Transverse colon (tissue), 4 donors: Measurements from ENCODE around the gene SLC22A6. TPM values are rescaled to one million over a fixed set of nuclear protein-coding genes. Genes with fewer than 3 reads are reported as not detected.

Source experiments
- DNase-seq: peaks from one replicate; pipeline ENCODE4 v3.0.0-alpha.2; 2019
- H3K27ac ChIP-seq, 4 donors: fragments of 200-600 bp; sonication (generic); 2 replicates each; pipeline ENCODE4 v1.5.1; 2016 to 2018; ENCODE audit warnings: inconsistent platforms in 4 of 4
- H3K27me3 ChIP-seq: fragments of 200-600 bp; sonication (generic); 2 replicates; pipeline ENCODE4 v1.5.1; 2017; ENCODE audit warnings: inconsistent platforms
- H3K36me3 ChIP-seq, 4 donors: fragments of 200-600 bp; sonication (generic); 2 replicates each; pipeline ENCODE4 v1.5.1; 2017 to 2019; ENCODE audit warnings: inconsistent platforms in 4 of 4
- H3K4me1 ChIP-seq, 4 donors: fragments of 200-600 bp; sonication (generic); 2 replicates each; pipeline ENCODE4 v1.5.1; 2017 to 2020; ENCODE audit warnings: inconsistent platforms in 4 of 4
- H3K4me3 ChIP-seq, 4 donors: fragments of 200-600 bp; sonication (generic); 1 replicate in 1 of 4; 2 replicates in 3 of 4; pipeline versions ENCODE4 v1.5.1 to v1.6.1; 2017 to 2019; ENCODE audit warnings: inconsistent platforms in 4 of 4
- H3K9me3 ChIP-seq, 2 donors: fragments of 200-600 bp; sonication (generic); 2 replicates each; pipeline ENCODE4 v1.5.1; 2017 to 2019; ENCODE audit warnings: inconsistent platforms in 2 of 2
- EP300 ChIP-seq: sonication (generic); formaldehyde crosslinking; IDR thresholded peaks from one replicate; pipeline ENCODE4 v1.6.1; 2017; ENCODE audit warnings: antibody characterized with exemption, low read depth
- POLR2A ChIP-seq: fragments of 450-650 bp; IDR thresholded peaks from one replicate; pipeline ENCODE4 v1.6.1; 2016; ENCODE audit warnings: antibody characterized with exemption, mild to moderate bottlenecking, moderate library complexity
- POLR2AphosphoS5 ChIP-seq, 3 donors: sonication (generic); formaldehyde crosslinking; IDR thresholded peaks; one replicate each; pipeline ENCODE4 v1.6.1; 2016; ENCODE audit warnings: antibody characterized with exemption in 3 of 3
- WGBS, 2 donors: methylation state at CpG; one replicate each; pipeline ENCODE4 v1.1.5; 2018; ENCODE audit warnings: low coverage in 1 of 2; 5-methylcytosine and 5-hydroxymethylcytosine counted together
- in situ Hi-C, 4 donors: fragments of 200-750 bp; cut with MboI; loops; one replicate each; pipeline versions ENCODE4 v1.15.0 to v1.15.1; 2017; ENCODE audit warnings: low sequenced_read_pairs in 3 of 4, low pct_ligation_motif_present in 1 of 4, low pct_unique_long_range_greater_than_20kb in 1 of 4
- intact Hi-C: fragments of 100-400 bp; cut with DNase I; formaldehyde crosslinking; loops from one replicate; pipeline ENCODE4 v1.15.1; 2023; ENCODE audit warnings: low total_unique reads
- total RNA-seq, 4 donors: library from RNA; depleted of rRNA; stranded (reverse); fragments of >200 nt; gene quantifications; one replicate each; pipeline ENCODE4 v1.1.0, GENCODE V29; 2016
- TF ChIP-seq, protein P1 (sequence below), 5 experiments: fragments of 200-600 bp in 3 of 5; fragments of 450-650 bp in 2 of 5; sonication (generic) in 3 of 5; IDR thresholded peaks; 1 replicate in 2 of 5; 2 replicates in 3 of 5; pipeline ENCODE4 v1.5.1; 2016 to 2017; ENCODE audit warnings: antibody characterized with exemption in 5 of 5, inconsistent platforms in 3 of 5, mild to moderate bottlenecking in 2 of 5, moderate library complexity in 1 of 5

Gene SLC22A6
- total RNA-seq, 4 donors from 2014 or later = not detected

DNA sequence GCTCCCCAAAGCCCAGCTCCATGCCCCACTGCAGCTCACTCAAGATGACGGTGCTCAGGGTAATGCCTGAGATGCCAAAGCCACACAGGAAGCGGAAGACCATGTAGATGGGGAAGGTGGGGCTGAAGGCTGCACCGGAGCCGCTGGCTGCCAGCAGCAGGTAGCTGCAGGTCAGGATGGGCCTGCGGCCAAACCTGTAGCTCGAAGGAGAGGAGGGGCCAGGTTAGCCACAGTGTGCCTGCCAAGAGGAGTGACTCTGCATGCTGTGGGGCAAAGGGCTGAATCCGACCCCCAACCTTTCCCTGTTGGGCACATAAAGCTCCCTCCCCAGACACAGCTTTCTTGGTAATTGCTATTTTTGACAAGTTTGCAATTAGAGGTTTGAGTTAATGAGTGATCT is 14.9 kb upstream of the SLC22A6 start:
- H3K27ac ChIP-seq = no peak overlapping the region
- H3K27me3 ChIP-seq = no peaks in the 10 kb centered on the region
- intact Hi-C loops (no loop called here), in situ Hi-C loops (loop anchor here in 1 of 4 donors (10.0 kb wide), 1 partner anchor 85 kb away; no protein-coding TSS in a partner anchor)
- H3K4me1 ChIP-seq = no peaks in the 10 kb centered on the region
- no peaks in the 10 kb centered on the region for H3K9me3 ChIP-seq
- WGBS, 2 donors = 54% methylated on average over 6 of the region's 7 CpGs; no CpG with 5 or more reads in 1 of the 2 donors
- no peak for DNase-seq
- no peaks in the 10 kb centered on the region for H3K36me3 ChIP-seq
- TF ChIP-seq POLR2AphosphoS5 (IDR thresholded peaks at IDR 0.05) (no peak), EP300 (no peak), POLR2A (no peak)
- TF ChIP-seq, protein P1, sequence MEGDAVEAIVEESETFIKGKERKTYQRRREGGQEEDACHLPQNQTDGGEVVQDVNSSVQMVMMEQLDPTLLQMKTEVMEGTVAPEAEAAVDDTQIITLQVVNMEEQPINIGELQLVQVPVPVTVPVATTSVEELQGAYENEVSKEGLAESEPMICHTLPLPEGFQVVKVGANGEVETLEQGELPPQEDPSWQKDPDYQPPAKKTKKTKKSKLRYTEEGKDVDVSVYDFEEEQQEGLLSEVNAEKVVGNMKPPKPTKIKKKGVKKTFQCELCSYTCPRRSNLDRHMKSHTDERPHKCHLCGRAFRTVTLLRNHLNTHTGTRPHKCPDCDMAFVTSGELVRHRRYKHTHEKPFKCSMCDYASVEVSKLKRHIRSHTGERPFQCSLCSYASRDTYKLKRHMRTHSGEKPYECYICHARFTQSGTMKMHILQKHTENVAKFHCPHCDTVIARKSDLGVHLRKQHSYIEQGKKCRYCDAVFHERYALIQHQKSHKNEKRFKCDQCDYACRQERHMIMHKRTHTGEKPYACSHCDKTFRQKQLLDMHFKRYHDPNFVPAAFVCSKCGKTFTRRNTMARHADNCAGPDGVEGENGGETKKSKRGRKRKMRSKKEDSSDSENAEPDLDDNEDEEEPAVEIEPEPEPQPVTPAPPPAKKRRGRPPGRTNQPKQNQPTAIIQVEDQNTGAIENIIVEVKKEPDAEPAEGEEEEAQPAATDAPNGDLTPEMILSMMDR (IDR thresholded peaks at IDR 0.05) = no peak
- H3K4me3 ChIP-seq = no peak overlapping the region

DNA sequence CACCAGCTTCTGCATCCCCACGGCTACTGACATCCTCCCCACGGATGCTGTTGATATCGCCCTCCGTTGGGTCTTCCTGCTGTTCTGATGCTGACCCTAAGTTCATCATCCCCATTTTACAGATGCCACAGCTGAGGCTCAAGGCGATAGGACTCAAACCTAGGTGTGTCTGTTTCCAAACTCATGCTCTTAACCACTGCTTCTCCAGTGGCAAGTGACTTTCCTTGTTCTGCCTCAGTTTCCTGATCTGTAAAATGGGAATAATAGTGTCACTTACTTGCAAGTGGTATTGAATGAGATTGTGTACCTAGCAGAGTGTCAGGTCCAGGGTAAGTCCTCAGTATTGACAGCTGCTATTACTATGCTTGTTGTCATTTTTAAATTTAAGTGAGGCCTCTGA is 14.4 kb upstream of the SLC22A6 start:
- no peak for DNase-seq
- no peaks in the 10 kb centered on the region for H3K27me3 ChIP-seq
- no peak for TF ChIP-seq EP300
- TF ChIP-seq POLR2A = no peak
- TF ChIP-seq POLR2AphosphoS5 (IDR thresholded peaks at IDR 0.05) = no peak
- TF ChIP-seq, protein P1 (IDR thresholded peaks at IDR 0.05) = no peak
- no peaks in the 10 kb centered on the region for H3K4me1 ChIP-seq
- 95 to 96% methylated on average over 4 to 5 of the region's 5 CpGs for WGBS, 2 donors
- H3K4me3 ChIP-seq = no peak overlapping the region
- no peaks in the 10 kb centered on the region for H3K36me3 ChIP-seq
- intact Hi-C loops (no loop called here), in situ Hi-C loops (no loop called here)
- no peaks in the 10 kb centered on the region for H3K9me3 ChIP-seq
- no peak overlapping the region for H3K27ac ChIP-seq

DNA sequence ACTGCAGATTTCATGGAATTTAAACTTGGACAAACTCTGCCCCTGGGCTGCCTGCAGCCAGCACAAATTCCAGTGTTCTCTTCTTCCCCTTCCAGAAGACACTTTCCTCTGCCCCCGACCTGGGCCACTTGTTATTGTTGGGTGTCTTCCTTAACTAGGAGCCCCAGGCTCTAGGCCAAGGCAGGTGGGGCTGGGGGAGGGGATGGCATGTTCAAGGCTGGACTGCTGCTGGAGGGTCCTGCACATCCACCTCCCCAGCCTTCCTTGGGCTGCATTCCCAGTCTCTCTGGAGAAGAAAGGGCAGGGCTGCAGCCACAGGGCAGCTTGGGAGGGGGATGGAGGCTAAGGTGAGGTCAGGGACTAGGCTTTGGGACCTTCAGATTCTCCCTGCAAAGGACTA is 11.5 kb upstream of the SLC22A6 start:
- H3K27ac ChIP-seq = no peak overlapping the region
- TF ChIP-seq, protein P1 (IDR thresholded peaks at IDR 0.05) = no peak
- TF ChIP-seq POLR2A (no peak), POLR2AphosphoS5 (IDR thresholded peaks at IDR 0.05) (no peak), EP300 (no peak)
- H3K36me3 ChIP-seq = no peaks in the 10 kb centered on the region
- intact Hi-C loops = no loop called here
- no peaks in the 10 kb centered on the region for H3K4me1 ChIP-seq
- no peak overlapping the region for H3K4me3 ChIP-seq
- in situ Hi-C loops = no loop called here
- no peak for DNase-seq
- WGBS, 2 donors = 44% methylated on average over 1 of the region's 1 CpG; no CpG with 5 or more reads in 1 of the 2 donors
- H3K9me3 ChIP-seq = no peaks in the 10 kb centered on the region
- H3K27me3 ChIP-seq = no peaks in the 10 kb centered on the region

GRCh38 chr11:62994775-62995174 is 10.0 kb upstream of the SLC22A6 start:
- H3K27ac ChIP-seq = no peak overlapping the region
- 60 to 69% methylated on average over 2 to 4 of the region's 4 CpGs for WGBS, 2 donors
- intact Hi-C loops = no loop called here
- H3K27me3 ChIP-seq = no peaks in the 10 kb centered on the region
- H3K9me3 ChIP-seq = no peaks in the 10 kb centered on the region
- TF ChIP-seq EP300 (no peak), POLR2AphosphoS5 (IDR thresholded peaks at IDR 0.05) (no peak), POLR2A (no peak)
- TF ChIP-seq, protein P1 (IDR thresholded peaks at IDR 0.05) = no peak
- in situ Hi-C loops = no loop called here
- no peaks in the 10 kb centered on the region for H3K4me1 ChIP-seq
- H3K36me3 ChIP-seq = no peaks in the 10 kb centered on the region
- no peak overlapping the region for H3K4me3 ChIP-seq
- no peak for DNase-seq
